HepG2 (cell line): ENCODE results near the gene UBE2H. TPM values are rescaled to one million over a fixed set of nuclear protein-coding genes. Genes with fewer than 3 reads are reported as not detected.

ENCODE experiments used
- ELF3 ChIP-seq: IDR thresholded peaks from 2 replicates; pipeline ENCODE4 v1.6.1; 2016; ENCODE audit warnings: missing genetic modification reagents, missing compliant biosample characterization
- HOXA3 ChIP-seq: sonication (generic); formaldehyde crosslinking; IDR thresholded peaks from 2 replicates; pipeline ENCODE4 v1.5.0; 2020; ENCODE audit warnings: missing genetic modification reagents
- KAT7 ChIP-seq: IDR thresholded peaks from 2 replicates; pipeline ENCODE4 v1.6.1; 2018; ENCODE audit warnings: borderline replicate concordance, missing compliant biosample characterization
- KMT2A ChIP-seq: sonication (generic); formaldehyde crosslinking; IDR thresholded peaks from 2 replicates; pipeline ENCODE4 v1.4.0; 2020; ENCODE audit warnings: missing genetic modification reagents
- POLR2G ChIP-seq: fragments of 200-400 bp; formaldehyde crosslinking; IDR thresholded peaks from 2 replicates; pipeline ENCODE4 v1.6.1; 2018; ENCODE audit warnings: mild to moderate bottlenecking, low read depth, low read length, moderate library complexity
- PRDM10 ChIP-seq: sonication (generic); formaldehyde crosslinking; IDR thresholded peaks from 2 replicates; pipeline ENCODE4 v1.4.0; 2020; ENCODE audit warnings: low read depth, missing genetic modification reagents
- REXO4 ChIP-seq: sonication (generic); formaldehyde crosslinking; IDR thresholded peaks from 2 replicates; pipeline ENCODE4 v1.8.0; 2022; ENCODE audit warnings: missing genetic modification reagents, mild to moderate bottlenecking, borderline replicate concordance
- SP5 ChIP-seq: IDR thresholded peaks from 2 replicates; pipeline ENCODE4 v1.6.1; 2016; ENCODE audit warnings: low read depth, borderline replicate concordance
- TBX2 ChIP-seq: sonication (generic); formaldehyde crosslinking; IDR thresholded peaks from 2 replicates; pipeline ENCODE4 v1.5.0; 2020; ENCODE audit warnings: missing genetic modification reagents, mild to moderate bottlenecking, borderline replicate concordance
- TIGD3 ChIP-seq: sonication (generic); formaldehyde crosslinking; IDR thresholded peaks from 2 replicates; pipeline ENCODE4 v1.5.1; 2020; ENCODE audit warnings: mild to moderate bottlenecking, missing genetic modification reagents, borderline replicate concordance
- ZBTB2 ChIP-seq: sonication (generic); formaldehyde crosslinking; IDR thresholded peaks from 2 replicates; pipeline ENCODE4 v1.8.0; 2022; ENCODE audit warnings: low read depth, missing genetic modification reagents
- ZFX ChIP-seq: sonication (generic); formaldehyde crosslinking; IDR thresholded peaks from 2 replicates; pipeline ENCODE4 v1.4.0; 2020; ENCODE audit warnings: mild to moderate bottlenecking, low read depth, missing genetic modification reagents, moderate library complexity
- ZNF607 ChIP-seq: sonication (generic); formaldehyde crosslinking; IDR thresholded peaks from 2 replicates; pipeline ENCODE4 v1.5.1; 2020; ENCODE audit warnings: missing genetic modification reagents, mild to moderate bottlenecking, borderline replicate concordance
- ZNF761 ChIP-seq: sonication (generic); formaldehyde crosslinking; conservative IDR thresholded peaks from 2 replicates; pipeline ENCODE4 v1.4.0; 2020; ENCODE audit warnings: mild to moderate bottlenecking, missing genetic modification reagents
- polyA plus RNA-seq, 8 experiments: library from polyadenylated mRNA; depleted of rRNA in 3 of 8; stranded (reverse) in 7 of 8; unstranded in 1 of 8; fragments of >200 nt; fragmentation: Illumina TruSeq in 4 of 8; extraction: Trizol in 4 of 8; gene quantifications; 2 replicates each; pipeline versions ENCODE4 v1.2.1 to v1.2.3, GENCODE V29; 2011 to 2016; ENCODE audit warnings: low read depth in 4 of 8, missing spikeins in 1 of 8, mixed read lengths in 1 of 8; ENCODE audit not compliant: insufficient read depth in 1 of 8
- total RNA-seq, 5 experiments: library from RNA; depleted of rRNA; stranded (reverse); fragments of >200 nt; fragmentation: Illumina TruSeq; extraction: Trizol; gene quantifications; 2 replicates each; pipeline ENCODE4 v1.2.3, GENCODE V29; 2016; ENCODE audit warnings: low read depth in 1 of 5
- TF ChIP-seq, protein P1 (sequence below): IDR thresholded peaks from 2 replicates; pipeline ENCODE4 v1.6.1; 2018; ENCODE audit warnings: missing genetic modification reagents
- TF ChIP-seq, protein P2 (sequence below): sonication (generic); formaldehyde crosslinking; IDR thresholded peaks from 2 replicates; pipeline ENCODE4 v1.4.0; 2020; ENCODE audit warnings: mild to moderate bottlenecking, low read depth, missing genetic modification reagents

The UBE2H gene
- total and polyA plus RNA-seq, 2 of the 13 experiments (the other 11 are each of a cell fraction or from before 2014, with no cell fraction given), result 15.5 to 40.1 TPM

DNA sequence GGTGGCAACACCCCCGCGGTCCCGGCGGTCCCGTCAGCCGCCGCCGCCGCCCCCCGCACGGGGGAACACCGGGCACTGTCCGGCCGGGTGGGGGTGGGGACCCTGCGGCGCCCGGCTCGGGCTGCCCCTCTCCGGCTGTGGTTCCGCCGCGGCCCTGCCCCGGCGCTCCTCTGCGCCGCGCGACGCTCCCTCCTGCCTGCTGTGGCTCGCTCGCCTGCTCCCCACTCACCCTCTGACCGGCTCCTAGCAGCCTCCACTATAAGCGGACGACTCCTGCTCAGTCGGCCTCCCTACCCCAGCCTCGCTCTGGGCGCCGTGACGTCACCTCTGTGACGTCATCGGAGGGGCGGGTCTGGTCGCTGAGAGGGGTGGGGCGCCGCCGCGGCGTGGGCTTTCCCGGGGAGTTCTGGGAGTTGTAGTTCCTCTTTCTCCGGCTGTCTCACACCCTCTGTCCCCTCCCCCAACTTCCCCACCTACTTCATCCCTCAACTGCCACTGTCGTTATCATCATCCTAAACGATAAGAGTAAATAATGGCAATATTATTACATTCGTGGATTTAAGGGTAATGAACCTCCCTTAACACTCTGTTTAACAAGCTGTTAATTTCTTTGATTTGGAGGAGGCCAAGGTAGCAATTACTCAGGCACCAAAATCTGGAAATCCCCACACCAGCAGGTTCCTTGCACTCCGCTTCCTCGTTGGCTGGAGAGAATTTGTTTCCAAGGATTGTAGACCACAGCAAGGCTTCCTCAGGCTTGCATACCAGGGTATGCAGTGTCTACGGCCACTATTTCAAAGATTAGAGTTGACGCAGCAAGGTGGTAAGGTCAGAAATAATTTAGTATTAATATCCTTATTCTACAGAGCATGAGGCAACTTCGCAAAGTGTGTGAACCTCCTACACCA is at the start of gene UBE2H (continued):
- TF ChIP-seq PRDM10 (CRISPR knock-in tag), result 0 out of 2 replicates have a peak, but pooled peaks have one; percentile 33
- peak; percentile 42; the same call in 1 of the 2 replicates for TF ChIP-seq SP5 (CRISPR knock-in tag)
- TF ChIP-seq HOXA3 (CRISPR knock-in tag), result peak; percentile 98
- peak; percentile 25; the same call in 1 of the 2 replicates for TF ChIP-seq ELF3 (CRISPR knock-in tag)
- peak; percentile 72 for TF ChIP-seq POLR2G
- peak; percentile 56; the same call in 1 of the 2 replicates for TF ChIP-seq KAT7 (CRISPR knock-in tag)
- TF ChIP-seq ZFX (CRISPR knock-in tag), result peak; percentile 70
- no peak for TF ChIP-seq REXO4 (CRISPR knock-in tag)
- TF ChIP-seq TIGD3 (CRISPR knock-in tag), result no peak
- TF ChIP-seq, protein P1, sequence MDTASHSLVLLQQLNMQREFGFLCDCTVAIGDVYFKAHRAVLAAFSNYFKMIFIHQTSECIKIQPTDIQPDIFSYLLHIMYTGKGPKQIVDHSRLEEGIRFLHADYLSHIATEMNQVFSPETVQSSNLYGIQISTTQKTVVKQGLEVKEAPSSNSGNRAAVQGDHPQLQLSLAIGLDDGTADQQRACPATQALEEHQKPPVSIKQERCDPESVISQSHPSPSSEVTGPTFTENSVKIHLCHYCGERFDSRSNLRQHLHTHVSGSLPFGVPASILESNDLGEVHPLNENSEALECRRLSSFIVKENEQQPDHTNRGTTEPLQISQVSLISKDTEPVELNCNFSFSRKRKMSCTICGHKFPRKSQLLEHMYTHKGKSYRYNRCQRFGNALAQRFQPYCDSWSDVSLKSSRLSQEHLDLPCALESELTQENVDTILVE (CRISPR knock-in tag), result 0 out of 2 replicates have a peak, but pooled peaks have one; percentile 24
- peak; percentile 77; the same call in 1 of the 2 replicates for TF ChIP-seq KMT2A (CRISPR knock-in tag)
- TF ChIP-seq, protein P2, sequence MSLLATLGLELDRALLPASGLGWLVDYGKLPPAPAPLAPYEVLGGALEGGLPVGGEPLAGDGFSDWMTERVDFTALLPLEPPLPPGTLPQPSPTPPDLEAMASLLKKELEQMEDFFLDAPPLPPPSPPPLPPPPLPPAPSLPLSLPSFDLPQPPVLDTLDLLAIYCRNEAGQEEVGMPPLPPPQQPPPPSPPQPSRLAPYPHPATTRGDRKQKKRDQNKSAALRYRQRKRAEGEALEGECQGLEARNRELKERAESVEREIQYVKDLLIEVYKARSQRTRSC, result 0 out of 2 replicates have a peak, but pooled peaks have one; percentile 47
- no peak; the same call in 1 of the 2 replicates for TF ChIP-seq ZNF607 (CRISPR knock-in tag)
- TF ChIP-seq ZNF761, result no peak
- TF ChIP-seq TBX2 (CRISPR knock-in tag), result 0 out of 2 replicates have a peak, but pooled peaks have one; percentile 14
- TF ChIP-seq ZBTB2 (CRISPR knock-in tag), result no peak
